IMR-90 (cell line): ENCODE data around the gene SLAMF8. TPM values are rescaled to one million over a fixed set of nuclear protein-coding genes. Genes with fewer than 3 reads are reported as not detected.

ENCODE experiments used
- microRNA-seq, 2 experiments: library from miRNA; stranded (forward) in 1 of 2; unstranded in 1 of 2; fragments of 10-50 nt in 1 of 2; fragments of <30 nt in 1 of 2; gene quantifications in 1 of 2; microRNA quantifications in 1 of 2; one replicate each; pipeline versions ENCODE3 to v1.1.0; 2013 to 2020; ENCODE audit not compliant: insufficient read depth in 1 of 2, insufficient read length in 1 of 2, unreplicated experiment in 1 of 2
- polyA plus RNA-seq, 3 experiments: library from polyadenylated mRNA; depleted of rRNA; stranded (reverse); fragments of >200 nt; gene quantifications; 2 replicates each; pipeline ENCODE4 v1.2.3, GENCODE V29; 2012; ENCODE audit warnings: low replicate concordance in 1 of 3
- small RNA-seq, 5 experiments: library from RNA; depleted of rRNA; stranded (forward); fragments of <200 nt; gene quantifications; one replicate each; pipeline ENCODE3, GENCODE V24; 2012
- total RNA-seq: library from RNA; depleted of rRNA; stranded (reverse); fragments of >200 nt; gene quantifications from 2 replicates; pipeline ENCODE4 v1.2.3, GENCODE V29; 2012; rRNA removed

The SLAMF8 gene
- total and polyA plus RNA-seq, 2 of the 4 experiments (the other 2 are of a cell fraction), result 0.07 TPM; not detected in 1

Small RNAs within 50 kb of the gene (microRNA-seq; reads per million reads assigned to microRNA genes)
- gene RF00570 (ENCODE audit: insufficient read depth, insufficient read length), result not detected

Small RNAs within 50 kb of the gene (small RNA-seq; reads per million reads assigned to genes)
- gene RF00570, result 0 reads per million in 5 experiments

Other genes with a start within 250 kb of the SLAMF8 start
- gene APCS, start 239.0 kb upstream of the SLAMF8 start, total RNA-seq, result not detected in 2 replicates
- gene APCS, start 239.0 kb upstream of the SLAMF8 start, polyA plus RNA-seq (2012; rRNA removed), result not detected in 2 replicates
- not detected in 2 replicates for gene CRP, start 112.3 kb upstream of the SLAMF8 start, total RNA-seq
- not detected in 2 replicates for gene CRP, start 112.3 kb upstream of the SLAMF8 start, polyA plus RNA-seq (2012; rRNA removed)
- 4.1 and 4.2 TPM in 2 replicates for gene DUSP23, start 45.9 kb upstream of the SLAMF8 start, total RNA-seq
- 12.9 and 16.2 TPM in 2 replicates for gene DUSP23, start 45.9 kb upstream of the SLAMF8 start, polyA plus RNA-seq (2012; rRNA removed)
- gene FCRL6, start 24.5 kb upstream of the SLAMF8 start, total RNA-seq, result not detected in 2 replicates
- gene FCRL6, start 24.5 kb upstream of the SLAMF8 start, polyA plus RNA-seq (2012; rRNA removed), result not detected in 2 replicates
- gene VSIG8, start 35.8 kb downstream of the SLAMF8 start, total RNA-seq, result not detected in 2 replicates
- gene VSIG8, start 35.8 kb downstream of the SLAMF8 start, polyA plus RNA-seq (2012; rRNA removed), result not detected in 2 replicates
- 0.56 and 0.72 TPM in 2 replicates for gene CFAP45, start 73.3 kb downstream of the SLAMF8 start, total RNA-seq
- gene CFAP45, start 73.3 kb downstream of the SLAMF8 start, polyA plus RNA-seq (2012; rRNA removed), result 0.51 and 0.55 TPM in 2 replicates
- 365 and 440 TPM in 2 replicates for gene TAGLN2, start 98.6 kb downstream of the SLAMF8 start, total RNA-seq
- gene TAGLN2, start 98.6 kb downstream of the SLAMF8 start, polyA plus RNA-seq (2012; rRNA removed), result 634 and 646 TPM in 2 replicates
- gene IGSF9, start 118.7 kb downstream of the SLAMF8 start, total RNA-seq, result not detected in 2 replicates
- 0.05 and 0.07 TPM in 2 replicates for gene IGSF9, start 118.7 kb downstream of the SLAMF8 start, polyA plus RNA-seq (2012; rRNA removed)
- gene SLAMF9, start 127.4 kb downstream of the SLAMF8 start, total RNA-seq, result 0.18 and 0.28 TPM in 2 replicates
- gene SLAMF9, start 127.4 kb downstream of the SLAMF8 start, polyA plus RNA-seq (2012; rRNA removed), result 0.27 and 0.67 TPM in 2 replicates
- gene PIGM, start 205.1 kb downstream of the SLAMF8 start, total RNA-seq, result 2.9 and 4.4 TPM in 2 replicates
- gene PIGM, start 205.1 kb downstream of the SLAMF8 start, polyA plus RNA-seq (2012; rRNA removed), result 2.8 and 2.9 TPM in 2 replicates
- gene KCNJ10, start 243.3 kb downstream of the SLAMF8 start, total RNA-seq, result not detected in 2 replicates
- not detected in 2 replicates for gene KCNJ10, start 243.3 kb downstream of the SLAMF8 start, polyA plus RNA-seq (2012; rRNA removed)